Kidney (tissue), 14 donors: ENCODE data around the gene TMEM125. TPM values are rescaled to one million over a fixed set of nuclear protein-coding genes. Genes with fewer than 3 reads are reported as not detected.

ENCODE experiments used
- DNase-seq, 5 donors: peaks; one replicate each; pipeline ENCODE4 v3.0.0-alpha.2; 2013 to 2020
- FAIRE-seq: peaks from 2 replicates; lab custom pipeline; 2012; peaks lifted over from hg19 to GRCh38; lab: Jason Lieb, UNC
- H3K27ac ChIP-seq, 2 donors: one replicate each; pipeline ENCODE4 v1.7.0; 2013; ENCODE audit warnings: low read depth in 2 of 2, low read length in 2 of 2, inconsistent platforms in 1 of 2
- H3K27me3 ChIP-seq: one replicate; pipeline ENCODE4 v1.7.1; 2013; ENCODE audit warnings: low read length, inconsistent platforms; ENCODE audit not compliant: control insufficient read depth, insufficient read depth
- H3K36me3 ChIP-seq, 3 donors: one replicate each; pipeline versions ENCODE4 v1.7.0 to v1.7.1; 2013; ENCODE audit warnings: low read length in 3 of 3, control low read depth in 1 of 3, inconsistent platforms in 1 of 3; ENCODE audit not compliant: insufficient read depth in 3 of 3, control insufficient read depth in 2 of 3
- H3K4me1 ChIP-seq, 3 donors: one replicate each; pipeline versions ENCODE4 v1.7.0 to v1.7.1; 2013; ENCODE audit warnings: low read length in 3 of 3, inconsistent platforms in 1 of 3, low read depth in 1 of 3; ENCODE audit not compliant: control insufficient read depth in 2 of 3, insufficient read depth in 2 of 3
- H3K4me3 ChIP-seq, 3 donors: one replicate each; pipeline versions ENCODE4 v1.7.0 to v1.8.1; 2013; ENCODE audit warnings: low read length in 3 of 3, control low read depth in 1 of 3, inconsistent platforms in 1 of 3
- H3K9ac ChIP-seq, 3 donors: one replicate each; pipeline versions ENCODE4 v1.7.0 to v1.7.1; 2013; ENCODE audit warnings: low read length in 3 of 3, control low read depth in 1 of 3, inconsistent platforms in 1 of 3
- H3K9me3 ChIP-seq, 3 donors: one replicate each; pipeline versions ENCODE4 v1.7.0 to v1.7.1; 2013; ENCODE audit warnings: low read length in 3 of 3, control low read depth in 1 of 3, inconsistent platforms in 1 of 3; ENCODE audit not compliant: control insufficient read depth in 2 of 3, insufficient read depth in 1 of 3
- CTCF ChIP-seq: IDR thresholded peaks from 3 replicates; pipeline ENCODE4 v1.5.1; 2012; ENCODE audit warnings: mild to moderate bottlenecking, moderate library complexity, borderline replicate concordance; ENCODE audit not compliant: insufficient read depth; ENCODE audit errors: extremely low read depth
- intact Hi-C: fragments of 100-400 bp; cut with DNase I; formaldehyde crosslinking; loops from one replicate; pipeline ENCODE4 v1.11.1; 2022
- polyA plus RNA-seq: library from polyadenylated mRNA; stranded (reverse); fragments of 350-450 nt; fragmentation: Illumina TruSeq; extraction: RNeasy Lipid Tissue Mini Kit (QIAGEN cat#74804); gene quantifications from one replicate; pipeline ENCODE4 v1.2.3, GENCODE V29; 2014; ENCODE audit warnings: low read depth, low replicate concordance; ENCODE audit not compliant: insufficient read depth
- total RNA-seq: library from RNA; stranded (reverse); fragmentation: NEBNext Ultra II Directional; extraction: Animal tissue kit (Norgen Biotek cat#: 25700); gene quantifications from one replicate; pipeline ENCODE4 v1.2.1, GENCODE V29; 2021
- donor health status: control.
- donor health status: control.
- donor health status: control.
- donor health status: control.
- donor health status: control.
- donor health status: DM: yes; HTN: yes; CAD: no.
- donor health status: Normal renal cell carcinoma (clear cell type).

The TMEM125 gene
- total and polyA plus RNA-seq, 2 donors from 2014 or later: 17.5 to 22.0 TPM

GRCh38 chr1:43251024-43251423 is 18.8 kb upstream of the TMEM125 start:
- Histone ChIP-seq H3K27ac (no peak overlapping the region), H3K9ac (no peak overlapping the region), H3K4me3 (no peak overlapping the region), H3K36me3 (no peaks in the 10 kb centered on the region), H3K27me3 (no peaks in the 10 kb centered on the region), H3K4me1 (no peaks in the 10 kb centered on the region), H3K9me3 (no peaks in the 10 kb centered on the region)
- intact Hi-C loops: no loop called here
- no peak for TF ChIP-seq CTCF
- DNase-seq (no peak), FAIRE-seq (no peak)

- Histone ChIP-seq H3K9ac (no peak overlapping the region), H3K4me1 (peaks cover 0 to 5% (median 5%) of the 10 kb centered on the region in 3 donors), H3K36me3 (no peaks in the 10 kb centered on the region), H3K9me3 (no peaks in the 10 kb centered on the region), H3K27me3 (no peaks in the 10 kb centered on the region), H3K4me3 (no peak overlapping the region), H3K27ac (no peak overlapping the region)
- FAIRE-seq (no peak), DNase-seq (no peak)
- TF ChIP-seq CTCF: no peak
- intact Hi-C loops: no loop called here
Measured at GRCh38 chr1:43252225-43252624, 17.6 kb upstream of the TMEM125 start.

GRCh38 chr1:43253173-43253572 is 16.6 kb upstream of the TMEM125 start:
- intact Hi-C loops: no loop called here

More at GRCh38 chr1:43253173-43253572, 16.6 kb upstream of the TMEM125 start:
- Histone ChIP-seq H3K9ac (no peak overlapping the region), H3K4me1 (peaks cover 0 to 6% (median 5%) of the 10 kb centered on the region in 3 donors), H3K9me3 (no peaks in the 10 kb centered on the region), H3K36me3 (no peaks in the 10 kb centered on the region), H3K27me3 (no peaks in the 10 kb centered on the region), H3K27ac (no peak overlapping the region), H3K4me3 (no peak overlapping the region)
- FAIRE-seq (no peak), DNase-seq (no peak)
- TF ChIP-seq CTCF: no peak
